ENCODE measurements around the gene NUBP2. TPM values are rescaled to one million over a fixed set of nuclear protein-coding genes. Genes with fewer than 3 reads are reported as not detected.

The NUBP2 gene
- total RNA-seq, 2 donors from 2014 or later, result 61.1 to 61.5 TPM

- 93 to 94% methylated on average over 6 to 26 of the region's 26 CpGs for WGBS, 2 experiments (ENCODE audit: insufficient coverage in 1 of 2, insufficient read length in 1 of 2)
- no peak for DNase-seq
- no peak overlapping the region for H3K27ac ChIP-seq (ENCODE audit: low read depth, low read length)
These were observed 13.9 kb upstream of the NUBP2 start for GRCh38 chr16:1768767-1769401.

GRCh38 chr16:1769402-1770300 lies 13.1 kb upstream of the NUBP2 start:
- no peak overlapping the region for H3K4me3 ChIP-seq (ENCODE audit: low read length)
- peak overlapping the region; percentile 93 for H3K4me3 Mint-ChIP-seq
- no peaks in the 10 kb centered on the region for H3K4me1 ChIP-seq (ENCODE audit: control insufficient read depth, insufficient read depth, low read length)
- no peaks in the 10 kb centered on the region for H3K9me3 ChIP-seq (ENCODE audit: control insufficient read depth, low read length)
- H3K36me3 Mint-ChIP-seq (ENCODE audit: low read depth), result peaks cover 13% of the 10 kb centered on the region
- 92 to 93% methylated on average over 13 to 27 of the region's 27 CpGs for WGBS, 2 experiments (ENCODE audit: insufficient coverage in 1 of 2, insufficient read length in 1 of 2)
- H3K36me3 ChIP-seq (ENCODE audit: control insufficient read depth, insufficient read depth, low read length), result peaks cover 17% of the 10 kb centered on the region
- no peak overlapping the region for H3K9ac ChIP-seq (ENCODE audit: extremely low read depth, low read length, poor library complexity, severe bottlenecking)
- no peaks in the 10 kb centered on the region for H3K27me3 Mint-ChIP-seq (ENCODE audit: insufficient read depth)
- no peaks in the 10 kb centered on the region for H3K9me3 Mint-ChIP-seq
- H3K27me3 ChIP-seq (ENCODE audit: control insufficient read depth, insufficient read depth, low read length, poor library complexity, severe bottlenecking), result no peaks in the 10 kb centered on the region
- H3K27ac Mint-ChIP-seq, result peak overlapping the region; percentile 94
- TF ChIP-seq CTCF (conservative IDR thresholded peaks at IDR 0.05), result no peak
- H3K27ac ChIP-seq (ENCODE audit: low read depth, low read length), result no peak overlapping the region
- DNase-seq, result no peak
- H3K4me1 Mint-ChIP-seq, result peaks cover 3% of the 10 kb centered on the region

More at GRCh38 chr16:1768767-1769401, 13.9 kb upstream of the NUBP2 start:
- H3K9ac ChIP-seq (ENCODE audit: extremely low read depth, low read length, poor library complexity, severe bottlenecking), result no peak overlapping the region
- Mint-ChIP-seq H3K9me3 (no peaks in the 10 kb centered on the region), H3K27me3 (ENCODE audit: insufficient read depth) (no peaks in the 10 kb centered on the region), H3K27ac (no peak overlapping the region), H3K4me3 (no peak overlapping the region), H3K4me1 (peaks cover 3% of the 10 kb centered on the region), H3K36me3 (ENCODE audit: low read depth) (peaks cover 13% of the 10 kb centered on the region)
- no peak overlapping the region for H3K4me3 ChIP-seq (ENCODE audit: low read length)
- H3K36me3 ChIP-seq (ENCODE audit: control insufficient read depth, insufficient read depth, low read length), result peaks cover 23% of the 10 kb centered on the region
- TF ChIP-seq CTCF (conservative IDR thresholded peaks at IDR 0.05), result no peak
- H3K27me3 ChIP-seq (ENCODE audit: control insufficient read depth, insufficient read depth, low read length, poor library complexity, severe bottlenecking), result no peaks in the 10 kb centered on the region
- no peaks in the 10 kb centered on the region for H3K4me1 ChIP-seq (ENCODE audit: control insufficient read depth, insufficient read depth, low read length)
- H3K9me3 ChIP-seq (ENCODE audit: control insufficient read depth, low read length), result no peaks in the 10 kb centered on the region

- WGBS, 2 experiments (ENCODE audit: insufficient coverage in 1 of 2, insufficient read length in 1 of 2), result 23 to 46% methylated on average over 35 to 81 of the region's 81 CpGs
- TF ChIP-seq CTCF (conservative IDR thresholded peaks at IDR 0.05), result no peak
These were observed 12.2 kb upstream of the NUBP2 start for GRCh38 chr16:1770328-1771187.

More at GRCh38 chr16:1770328-1771187, 12.2 kb upstream of the NUBP2 start:
- Mint-ChIP-seq H3K4me1 (peaks cover 3% of the 10 kb centered on the region), H3K27me3 (ENCODE audit: insufficient read depth) (no peaks in the 10 kb centered on the region), H3K9me3 (no peaks in the 10 kb centered on the region), H3K27ac (peak overlapping the region; percentile 94), H3K4me3 (peak overlapping the region; percentile 93), H3K36me3 (ENCODE audit: low read depth) (peaks cover 11% of the 10 kb centered on the region)
- H3K4me1 ChIP-seq (ENCODE audit: control insufficient read depth, insufficient read depth, low read length), result no peaks in the 10 kb centered on the region
- H3K36me3 ChIP-seq (ENCODE audit: control insufficient read depth, insufficient read depth, low read length), result peaks cover 9% of the 10 kb centered on the region
- DNase-seq, result peak; percentile 85
- H3K27me3 ChIP-seq (ENCODE audit: control insufficient read depth, insufficient read depth, low read length, poor library complexity, severe bottlenecking), result no peaks in the 10 kb centered on the region
- H3K27ac ChIP-seq (ENCODE audit: low read depth, low read length), result no peak overlapping the region
- peak overlapping the region; percentile 76 for H3K4me3 ChIP-seq (ENCODE audit: low read length)
- H3K9me3 ChIP-seq (ENCODE audit: control insufficient read depth, low read length), result no peaks in the 10 kb centered on the region
- peak overlapping the region; percentile 38 for H3K9ac ChIP-seq (ENCODE audit: extremely low read depth, low read length, poor library complexity, severe bottlenecking)
